Large intestine (tissue), 3 donors: ENCODE results near the gene EEPD1. TPM values are rescaled to one million over a fixed set of nuclear protein-coding genes. Genes with fewer than 3 reads are reported as not detected.
A peak's percentile ranks its signal among the peaks of the same experiment; 100 is the strongest.

Experiments
- DNase-seq, 2 donors: peaks; one replicate each; pipeline versions ENCODE4 v3.0.0 to v3.0.0-alpha.2; 2013
- H3K27ac ChIP-seq: one replicate; pipeline ENCODE4 v1.5.1; 2013; ENCODE audit warnings: low read length
- H3K27me3 ChIP-seq: 2 replicates; pipeline ENCODE4 v1.6.1; 2013; ENCODE audit warnings: low read length; ENCODE audit not compliant: control insufficient read depth, insufficient read depth
- H3K36me3 ChIP-seq: 2 replicates; pipeline ENCODE4 v1.6.1; 2013; ENCODE audit warnings: low read length; ENCODE audit not compliant: control insufficient read depth, insufficient read depth
- H3K4me1 ChIP-seq: one replicate; pipeline ENCODE4 v1.6.1; 2013; ENCODE audit warnings: low read length; ENCODE audit not compliant: control insufficient read depth, insufficient read depth
- H3K4me3 ChIP-seq: one replicate; pipeline ENCODE4 v1.5.1; 2013; ENCODE audit warnings: low read length
- H3K9me3 ChIP-seq: one replicate; pipeline ENCODE4 v1.6.1; 2013; ENCODE audit warnings: mild to moderate bottlenecking, low read depth, low read length, moderate library complexity; ENCODE audit not compliant: control insufficient read depth
- WGBS: methylation state at CpG from one replicate; pipeline ENCODE4 v1.1.5; 2013; ENCODE audit warnings: low lambda C conversion rate; ENCODE audit not compliant: insufficient coverage; 5-methylcytosine and 5-hydroxymethylcytosine counted together
- polyA plus RNA-seq: library from polyadenylated mRNA; unstranded; fragments of 120-200 nt; gene quantifications from one replicate; pipeline ENCODE4 v1.2.1, GENCODE V29; 2013

The EEPD1 gene
- polyA plus RNA-seq, 1 donor = 8.4 TPM

- Histone ChIP-seq H3K4me1 (no peaks in the 10 kb centered on the region), H3K4me3 (no peak overlapping the region), H3K27ac (no peak overlapping the region), H3K36me3 (peaks cover 19% of the 10 kb centered on the region), H3K9me3 (no peaks in the 10 kb centered on the region), H3K27me3 (no peaks in the 10 kb centered on the region)
- DNase-seq = no peak
- WGBS = 83% methylated on average over 2 of the region's 9 CpGs
These were observed 146.8 kb downstream of the EEPD1 start for GRCh38 chr7:36299823-36300341.

- Histone ChIP-seq H3K4me1 (no peaks in the 10 kb centered on the region), H3K27me3 (no peaks in the 10 kb centered on the region), H3K9me3 (no peaks in the 10 kb centered on the region), H3K36me3 (peaks cover 19% of the 10 kb centered on the region), H3K4me3 (no peak overlapping the region), H3K27ac (no peak overlapping the region)
- DNase-seq = no peak
- WGBS = no CpG with 5 or more reads among the region's 9 CpGs
These were observed 147.8 kb downstream of the EEPD1 start for GRCh38 chr7:36300696-36301350.

DNA sequence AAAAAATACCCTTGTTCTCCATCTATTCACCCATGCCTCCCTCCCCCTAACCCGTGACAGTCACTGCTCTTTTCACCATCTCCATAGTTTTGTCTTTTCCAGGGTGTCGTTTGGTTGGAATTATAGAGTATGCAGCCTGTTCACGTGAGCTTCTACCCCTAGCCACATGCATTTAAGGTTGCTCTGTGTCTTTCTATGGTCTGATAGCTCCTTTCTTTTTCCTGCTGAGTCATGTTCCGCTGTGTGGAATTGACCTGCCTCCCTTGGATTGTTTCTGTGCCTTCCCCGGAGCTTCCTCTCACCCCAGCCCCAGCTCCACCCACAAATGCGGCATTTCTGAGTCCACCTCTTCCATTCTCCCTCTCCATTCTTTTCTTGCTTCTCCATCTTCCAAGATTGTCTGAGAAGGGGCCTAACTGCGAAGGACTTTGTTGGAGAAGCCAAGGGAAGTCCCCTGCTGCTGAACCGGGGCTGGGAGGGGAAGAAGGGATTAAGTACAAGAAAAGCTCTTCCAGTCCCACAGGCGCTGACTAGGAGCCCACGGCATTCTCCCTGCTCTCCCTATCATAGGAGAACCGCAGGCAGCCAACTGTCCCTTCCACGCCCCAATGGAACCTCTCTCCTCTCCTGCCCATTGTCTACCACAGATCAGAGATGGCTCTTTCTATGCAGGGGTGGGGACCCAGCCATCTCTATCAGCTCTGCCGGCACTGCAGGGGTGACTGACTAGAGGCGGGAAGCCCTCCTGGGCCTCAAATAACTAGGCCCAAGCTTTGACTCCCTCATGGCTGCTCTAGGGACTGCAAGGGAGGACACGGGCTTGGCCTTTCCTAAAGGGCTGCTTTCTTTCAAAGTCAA is 149.1 kb downstream of the EEPD1 start:
- no CpG with 5 or more reads among the region's 15 CpGs for WGBS
- peaks cover 16% of the 10 kb centered on the region for H3K36me3 ChIP-seq
- DNase-seq = no peak
- no peaks in the 10 kb centered on the region for H3K4me1 ChIP-seq
- no peaks in the 10 kb centered on the region for H3K27me3 ChIP-seq
- H3K4me3 ChIP-seq = no peak overlapping the region
- H3K27ac ChIP-seq = no peak overlapping the region
- H3K9me3 ChIP-seq = no peaks in the 10 kb centered on the region

GRCh38 chr7:36303202-36304098 is 150.4 kb downstream of the EEPD1 start:
- no peaks in the 10 kb centered on the region for H3K27me3 ChIP-seq
- no CpG with 5 or more reads among the region's 8 CpGs for whole genome bisulfite sequencing
- no peaks in the 10 kb centered on the region for H3K4me1 ChIP-seq
- peaks cover 7% of the 10 kb centered on the region for H3K36me3 ChIP-seq
- peak; percentile 40 to 54 for DNase-seq
- H3K9me3 ChIP-seq = no peaks in the 10 kb centered on the region
- no peak overlapping the region for H3K4me3 ChIP-seq
- peak overlapping the region; percentile 23 for H3K27ac ChIP-seq

GRCh38 chr7:36304099-36304425 is 151.0 kb downstream of the EEPD1 start:
- no peaks in the 10 kb centered on the region for H3K4me1 ChIP-seq
- no peak for DNase-seq
- no peak overlapping the region for H3K4me3 ChIP-seq
- H3K27me3 ChIP-seq = no peaks in the 10 kb centered on the region
- H3K27ac ChIP-seq = peak overlapping the region; percentile 23
- no peaks in the 10 kb centered on the region for H3K9me3 ChIP-seq
- peaks cover 7% of the 10 kb centered on the region for H3K36me3 ChIP-seq
- WGBS = no CpG with 5 or more reads among the region's 6 CpGs

GRCh38 chr7:36305226-36305625 is 152.2 kb downstream of the EEPD1 start:
- WGBS = 100% methylated on average over 8 of the region's 18 CpGs

DNA sequence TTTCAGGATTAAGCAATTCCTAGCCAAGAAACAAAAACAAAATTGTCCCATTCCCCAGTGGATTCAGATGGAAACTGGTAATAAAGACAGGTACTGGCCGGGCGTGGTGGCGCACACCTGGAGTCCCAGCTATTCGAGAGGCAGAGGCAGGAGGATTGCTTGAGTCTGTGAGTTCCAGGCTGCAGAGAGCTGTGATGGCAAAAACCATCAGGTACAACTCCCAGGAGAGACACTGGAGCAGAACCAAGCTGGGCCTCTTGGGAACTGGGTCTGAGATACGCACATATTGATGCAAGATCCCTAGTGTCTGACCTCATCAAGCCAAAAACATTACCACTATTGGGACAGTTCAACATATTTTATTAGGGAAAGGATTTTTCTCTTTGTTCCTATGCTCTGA is 152.6 kb downstream of the EEPD1 start:
- no CpG with 5 or more reads among the region's 5 CpGs for WGBS
- Histone ChIP-seq H3K4me1 (no peaks in the 10 kb centered on the region), H3K9me3 (no peaks in the 10 kb centered on the region), H3K36me3 (no peaks in the 10 kb centered on the region), H3K4me3 (no peak overlapping the region), H3K27ac (no peak overlapping the region), H3K27me3 (no peaks in the 10 kb centered on the region)
- DNase-seq = no peak

More at GRCh38 chr7:36305226-36305625, 152.2 kb downstream of the EEPD1 start:
- H3K36me3 ChIP-seq = peaks cover under 1% of the 10 kb centered on the region
- no peaks in the 10 kb centered on the region for H3K4me1 ChIP-seq
- H3K27ac ChIP-seq = no peak overlapping the region
- H3K9me3 ChIP-seq = no peaks in the 10 kb centered on the region
- DNase-seq = no peak
- H3K27me3 ChIP-seq = no peaks in the 10 kb centered on the region
- no peak overlapping the region for H3K4me3 ChIP-seq

DNA sequence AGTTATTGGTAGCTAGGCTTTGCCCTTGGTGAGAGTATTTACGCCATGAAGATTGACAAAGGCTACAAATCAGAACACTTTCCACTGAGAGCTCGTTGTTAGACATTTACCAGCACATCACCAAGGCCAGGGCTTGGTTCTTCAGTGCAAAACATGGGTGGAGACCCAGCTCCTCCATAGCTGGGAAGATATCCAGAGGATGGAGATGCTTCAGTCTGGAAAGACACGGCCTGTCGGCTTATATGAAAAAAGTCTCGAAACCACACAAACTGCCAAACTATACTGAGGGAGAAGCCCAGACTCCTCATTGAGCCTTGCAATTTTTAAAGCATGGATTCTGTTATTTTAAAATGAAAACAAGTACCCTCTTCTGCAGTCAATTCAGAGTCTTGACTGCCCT is 153.2 kb downstream of the EEPD1 start:
- DNase-seq = no peak
- Histone ChIP-seq H3K27ac (no peak overlapping the region), H3K4me1 (no peaks in the 10 kb centered on the region), H3K9me3 (no peaks in the 10 kb centered on the region), H3K36me3 (no peaks in the 10 kb centered on the region), H3K27me3 (no peaks in the 10 kb centered on the region), H3K4me3 (no peak overlapping the region)
- no CpG with 5 or more reads among the region's 5 CpGs for WGBS

DNA sequence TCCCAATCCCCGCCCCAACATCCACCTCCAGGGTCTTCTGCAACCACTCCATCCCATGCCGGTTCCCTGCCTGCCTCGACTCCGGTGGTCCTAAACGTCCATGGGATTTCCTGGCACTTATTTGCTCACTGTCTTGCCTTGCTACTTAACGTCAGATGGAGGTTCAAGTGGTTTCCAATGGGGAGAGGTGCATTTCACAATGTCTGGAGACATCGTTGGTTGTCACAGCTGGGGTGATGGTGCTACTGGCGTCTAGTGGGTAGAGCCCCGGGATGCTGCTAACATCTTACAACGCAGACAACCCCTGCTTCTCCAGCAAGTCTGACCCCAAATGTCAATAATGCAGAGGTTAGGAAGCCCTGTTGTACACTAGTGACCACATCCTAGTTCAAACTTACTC is 153.7 kb downstream of the EEPD1 start:
- Histone ChIP-seq H3K36me3 (no peaks in the 10 kb centered on the region), H3K4me3 (no peak overlapping the region), H3K4me1 (no peaks in the 10 kb centered on the region), H3K9me3 (no peaks in the 10 kb centered on the region), H3K27me3 (no peaks in the 10 kb centered on the region), H3K27ac (no peak overlapping the region)
- WGBS = no CpG with 5 or more reads among the region's 10 CpGs
- no peak for DNase-seq

GRCh38 chr7:36308031-36308430 is 155.0 kb downstream of the EEPD1 start:
- Histone ChIP-seq H3K27me3 (no peaks in the 10 kb centered on the region), H3K4me3 (no peak overlapping the region), H3K27ac (no peak overlapping the region), H3K36me3 (no peaks in the 10 kb centered on the region), H3K4me1 (no peaks in the 10 kb centered on the region), H3K9me3 (no peaks in the 10 kb centered on the region)
- no peak for DNase-seq
- WGBS = no CpG with 5 or more reads among the region's 10 CpGs
